MM.1S (cell line): ENCODE measurements around the gene NELL2.

Source experiments
- CTCF ChIP-seq: fragments of 300-600 bp; sonication (generic); IDR thresholded peaks from 2 replicates; pipeline ENCODE4 v1.5.1; 2016; ENCODE audit warnings: antibody characterized with exemption, low read length, mixed read lengths
- EZH2 ChIP-seq: fragments of 300-600 bp; sonication (generic); optimal IDR thresholded peaks from 2 replicates; pipeline ENCODE3; 2017; ENCODE audit warnings: low read depth, mild to moderate bottlenecking, antibody characterized with exemption, low read length, mixed read lengths
- EZH2phosphoT487 ChIP-seq: fragments of 300-600 bp; sonication (generic); IDR thresholded peaks from 2 replicates; pipeline ENCODE4 v1.6.1; 2018; ENCODE audit warnings: antibody characterized with exemption, low read length

DNA sequence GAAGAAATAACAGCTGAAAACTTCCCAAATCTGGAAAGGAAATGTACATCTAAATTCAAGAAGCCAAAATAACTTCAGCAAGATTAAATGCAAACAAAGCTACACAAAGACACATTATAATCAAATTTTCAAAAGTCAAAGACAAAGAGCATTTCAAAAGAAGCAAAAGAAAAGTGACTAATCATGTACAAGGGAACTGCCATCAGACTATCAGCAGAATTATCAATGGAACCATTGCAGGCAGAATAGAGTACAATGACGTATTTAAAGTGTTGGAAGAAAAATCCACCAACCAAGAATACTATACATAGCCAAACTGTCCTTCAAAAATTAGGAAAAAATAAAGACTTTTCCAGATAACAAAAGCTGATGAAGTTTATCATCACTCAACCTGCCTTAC is 147.5 kb downstream of the NELL2 start:
- TF ChIP-seq CTCF (no peak), EZH2phosphoT487 (no peak), EZH2 (no peak)
